NCI-H1092 treated with DMSO at 0.1 percent for 48 hours (cell line): Measurements from ENCODE around the gene CCR1.

Source experiments
- DNase-seq: peaks from one replicate; lab custom pipeline; 2025; lab: John Stamatoyannopoulos, UW

The CCR1 gene

GRCh38 chr3:46208167-46208704 is at the start of gene CCR1:
Gene CCR1, minus strand, starts transcription at chr3:46208313. Its CDS starts 4,000 bp downstream, at chr3:46204313.
- no peak for DNase-seq

- DNase-seq: no peak
Measured at GRCh38 chr3:46252980-46253379, 44.9 kb upstream of the CCR1 start.

GRCh38 chr3:46245146-46245545 is 37.0 kb upstream of the CCR1 start:
- no peak for DNase-seq

GRCh38 chr3:46243560-46243959 is 35.4 kb upstream of the CCR1 start:
- DNase-seq: no peak

GRCh38 chr3:46242120-46242519 is 34.0 kb upstream of the CCR1 start, which contains the start of gene CCR3:
Gene CCR3, plus strand, starts transcription at chr3:46242460. Its CDS starts 22,699 bp downstream, at chr3:46265159.
- DNase-seq: no peak

GRCh38 chr3:46239952-46240351 is 31.8 kb upstream of the CCR1 start:
- DNase-seq: no peak

- DNase-seq: no peak
Measured at GRCh38 chr3:46239301-46239938, 31.3 kb upstream of the CCR1 start.

GRCh38 chr3:46238386-46238785 is 30.3 kb upstream of the CCR1 start:
- no peak for DNase-seq

- DNase-seq: no peak
Measured at GRCh38 chr3:46236294-46237054, 28.4 kb upstream of the CCR1 start.

GRCh38 chr3:46235425-46235824 is 27.3 kb upstream of the CCR1 start:
- DNase-seq: no peak

- no peak for DNase-seq
Measured at GRCh38 chr3:46233194-46233593, 25.1 kb upstream of the CCR1 start.

- no peak for DNase-seq
Measured at GRCh38 chr3:46231323-46231722, 23.2 kb upstream of the CCR1 start.

- no peak for DNase-seq
Measured at GRCh38 chr3:46228260-46229242, 20.4 kb upstream of the CCR1 start.

- DNase-seq: no peak
Measured at GRCh38 chr3:46222435-46223161, 14.5 kb upstream of the CCR1 start.

- DNase-seq: no peak
Measured at GRCh38 chr3:46221938-46222337, 13.8 kb upstream of the CCR1 start.

- no peak for DNase-seq
Measured at GRCh38 chr3:46221391-46221790, 13.3 kb upstream of the CCR1 start.

GRCh38 chr3:46218196-46218709 is 10.1 kb upstream of the CCR1 start:
- no peak for DNase-seq

GRCh38 chr3:46215810-46216414 is 7.8 kb upstream of the CCR1 start:
- DNase-seq: no peak

- no peak for DNase-seq
Measured at GRCh38 chr3:46214751-46215352, 6.7 kb upstream of the CCR1 start.

- no peak for DNase-seq
Measured at GRCh38 chr3:46213201-46213600, 5.1 kb upstream of the CCR1 start.
